Liver (tissue), 3 donors: ENCODE measurements around the gene FTO.

Experiments used
- CTCF ChIP-seq: fragments of 150-350 bp; IDR thresholded peaks from 2 replicates; pipeline ENCODE4 v1.5.1; 2017; ENCODE audit warnings: improper control_type of control experiment, low read depth, low read length; ENCODE audit not compliant: missing input control
- MAX ChIP-seq: IDR thresholded peaks from 2 replicates; pipeline ENCODE4 v1.6.1; 2016; ENCODE audit warnings: antibody characterized with exemption
- RAD21 ChIP-seq, 2 donors: IDR thresholded peaks; 2 replicates each; pipeline ENCODE4 v1.6.1; 2016; ENCODE audit warnings: antibody characterized with exemption in 2 of 2, mild to moderate bottlenecking in 2 of 2
- SP1 ChIP-seq: IDR thresholded peaks from 2 replicates; pipeline ENCODE4 v1.6.1; 2018; ENCODE audit warnings: antibody characterized with exemption, mild to moderate bottlenecking
- TAF1 ChIP-seq: conservative IDR thresholded peaks from 2 replicates; pipeline ENCODE4 v1.6.1; 2016; ENCODE audit warnings: antibody characterized with exemption, mild to moderate bottlenecking
- YY1 ChIP-seq: IDR thresholded peaks from 2 replicates; pipeline ENCODE4 v1.6.1; 2016; ENCODE audit warnings: antibody characterized with exemption, mild to moderate bottlenecking
- donor health status: healthy.
- donor health status: healthy.

- TF ChIP-seq SP1, result no peak
- no peak for TF ChIP-seq CTCF
- no peak for TF ChIP-seq TAF1
- TF ChIP-seq RAD21 (IDR thresholded peaks at IDR 0.05), result no peak
- TF ChIP-seq YY1, result no peak
- no peak for TF ChIP-seq MAX
Observed at GRCh38 chr16:54153240-54153934, 449.4 kb downstream of the FTO start.
